HG02884 (cell line): ENCODE measurements around the gene ITK.

ENCODE experiments used
- ATAC-seq: cut with Tn5 transposase; IDR thresholded peaks from one replicate; pipeline ENCODE4 v1.9.1; 2021; ENCODE audit warnings: mild to moderate bottlenecking, moderate library complexity; ENCODE audit not compliant: unreplicated experiment

ITK gene

DNA sequence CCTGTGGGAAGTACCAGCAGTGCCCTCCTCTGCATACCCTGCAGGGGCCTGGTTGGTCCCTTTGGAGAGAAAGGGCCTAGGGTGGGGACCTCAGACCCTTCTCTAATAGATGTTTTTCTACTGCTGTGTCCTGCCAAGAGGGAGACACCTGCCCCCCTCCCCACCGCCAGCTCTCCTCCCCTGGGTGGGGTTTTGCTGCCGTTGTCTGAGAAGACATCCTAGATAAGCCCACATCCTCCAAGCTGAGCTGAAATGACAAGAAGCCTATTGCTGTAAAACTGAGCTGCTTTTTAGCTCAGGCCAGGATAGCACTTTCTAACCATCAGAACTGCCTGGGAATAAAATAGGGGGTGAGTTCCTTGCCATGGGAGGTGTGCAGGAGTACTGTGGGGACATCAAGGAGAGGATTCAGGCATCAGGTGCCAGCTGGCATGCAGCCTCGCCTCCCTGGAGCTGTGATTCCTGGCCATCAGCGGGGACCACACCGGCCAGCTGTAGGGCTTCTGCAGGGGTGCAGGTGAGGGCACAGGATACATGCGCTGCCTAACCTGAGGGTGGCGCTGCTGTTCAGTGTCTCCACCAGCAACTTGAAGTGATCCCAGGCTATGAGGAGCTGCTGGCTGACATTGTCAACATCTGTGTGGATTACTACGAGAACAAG, 123.2 kb downstream of the ITK start:
- ATAC-seq = no peak
